NCI-H2107 (cell line): Measurements from ENCODE around the gene EMC9.
"Not testable (repeated sequence)": the region's sequence is repeated elsewhere in the genome, so short reads cannot be mapped to it uniquely, and the experiment has no call there.

Experiments used
- DNase-seq: peaks from one replicate; lab custom pipeline; 2025; lab: John Stamatoyannopoulos, UW

The EMC9 gene

DNA sequence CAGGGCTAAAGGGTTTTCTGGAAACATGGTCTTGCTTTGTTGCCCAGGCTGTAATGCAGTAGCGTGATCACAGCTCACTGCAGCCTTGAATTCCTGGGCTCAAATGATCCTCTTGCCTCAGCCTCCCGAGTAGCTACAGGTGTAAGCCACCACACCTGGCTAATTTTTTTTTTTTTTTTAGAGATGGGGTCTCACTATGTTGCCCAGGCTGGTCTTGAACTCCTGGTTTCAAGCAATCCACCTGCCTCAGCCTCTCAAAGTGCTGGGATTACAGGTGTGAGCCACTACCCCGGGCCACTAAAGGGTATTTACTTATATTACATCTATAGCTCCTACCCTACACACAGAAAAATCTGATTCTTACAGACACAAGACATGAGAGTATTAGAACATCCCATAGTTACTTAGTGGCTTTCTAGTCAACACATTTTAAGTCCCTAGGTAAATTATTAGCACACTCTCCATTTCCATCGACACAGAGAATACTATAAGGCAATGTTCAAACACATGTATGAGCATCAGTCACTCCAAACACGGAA, 33.0 kb downstream of the EMC9 start:
- DNase-seq = no peak

DNA sequence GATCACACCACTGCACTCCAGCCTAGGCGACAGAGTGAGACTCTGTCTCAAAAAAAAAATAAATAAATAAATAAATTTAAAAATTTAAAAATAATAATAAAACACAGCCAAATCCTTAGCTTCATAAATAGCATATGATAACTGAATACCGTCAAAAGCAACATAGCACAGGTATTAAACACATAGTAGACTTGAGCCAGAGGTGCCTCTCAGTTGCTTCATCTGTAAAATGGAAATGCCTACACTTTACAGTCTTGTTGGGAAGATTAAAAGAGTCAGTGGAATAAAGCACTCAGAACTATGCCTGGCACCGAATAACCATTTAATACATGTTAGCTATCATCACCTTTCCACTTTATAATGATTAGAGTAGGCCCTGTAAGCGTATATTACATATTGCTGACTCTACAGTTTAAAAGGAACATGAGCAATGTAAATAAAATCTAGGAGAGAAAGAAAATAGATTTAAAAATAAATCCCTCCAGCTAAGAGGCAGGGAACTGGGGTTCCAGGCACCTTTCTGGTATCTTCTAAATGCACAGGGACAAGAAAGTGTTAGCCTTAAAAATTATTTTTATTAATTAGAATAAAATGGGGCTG, 34.6 kb downstream of the EMC9 start:
- DNase-seq = no peak

DNA sequence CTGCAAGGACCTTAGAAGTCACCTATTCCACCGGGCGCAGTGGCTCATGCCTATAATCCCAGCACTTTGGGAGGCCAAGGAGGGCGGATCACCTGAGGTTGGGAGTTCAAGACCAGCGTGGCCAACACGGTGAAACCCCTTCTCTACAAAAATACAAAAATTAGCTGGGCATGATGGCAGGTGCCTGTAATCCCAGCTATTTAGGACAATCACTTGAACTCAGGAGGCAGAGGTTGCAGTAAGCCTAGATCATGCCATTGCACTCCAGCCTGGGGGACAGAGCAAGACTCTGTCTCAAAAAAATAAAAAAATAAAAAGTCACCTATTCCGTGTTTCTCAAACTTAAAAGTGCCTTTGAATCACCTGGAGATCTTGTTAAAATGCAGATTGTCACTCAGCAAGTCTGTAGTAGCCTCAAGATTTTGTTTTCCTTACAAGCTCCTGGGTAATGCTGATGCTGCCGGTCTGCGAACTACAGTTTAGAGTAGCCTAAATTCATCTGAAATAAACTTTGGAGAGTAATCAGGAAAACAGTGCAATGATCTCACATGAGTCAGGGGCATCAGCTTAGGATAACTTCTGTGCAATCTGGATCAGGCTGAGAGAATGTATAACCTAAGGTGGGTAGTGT, 35.7 kb downstream of the EMC9 start:
- DNase-seq = not testable (repeated sequence)

DNA sequence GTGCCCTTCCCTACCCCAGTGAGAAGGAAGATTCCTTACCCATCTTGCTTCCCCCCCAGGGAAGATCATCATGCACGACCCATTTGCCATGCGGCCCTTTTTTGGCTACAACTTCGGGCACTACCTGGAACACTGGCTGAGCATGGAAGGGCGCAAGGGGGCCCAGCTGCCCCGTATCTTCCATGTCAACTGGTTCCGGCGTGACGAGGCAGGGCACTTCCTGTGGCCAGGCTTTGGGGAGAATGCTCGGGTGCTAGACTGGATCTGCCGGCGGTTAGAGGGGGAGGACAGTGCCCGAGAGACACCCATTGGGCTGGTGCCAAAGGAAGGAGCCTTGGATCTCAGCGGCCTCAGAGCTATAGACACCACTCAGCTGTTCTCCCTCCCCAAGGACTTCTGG, 37.9 kb downstream of the EMC9 start:
- DNase-seq = no peak

DNA sequence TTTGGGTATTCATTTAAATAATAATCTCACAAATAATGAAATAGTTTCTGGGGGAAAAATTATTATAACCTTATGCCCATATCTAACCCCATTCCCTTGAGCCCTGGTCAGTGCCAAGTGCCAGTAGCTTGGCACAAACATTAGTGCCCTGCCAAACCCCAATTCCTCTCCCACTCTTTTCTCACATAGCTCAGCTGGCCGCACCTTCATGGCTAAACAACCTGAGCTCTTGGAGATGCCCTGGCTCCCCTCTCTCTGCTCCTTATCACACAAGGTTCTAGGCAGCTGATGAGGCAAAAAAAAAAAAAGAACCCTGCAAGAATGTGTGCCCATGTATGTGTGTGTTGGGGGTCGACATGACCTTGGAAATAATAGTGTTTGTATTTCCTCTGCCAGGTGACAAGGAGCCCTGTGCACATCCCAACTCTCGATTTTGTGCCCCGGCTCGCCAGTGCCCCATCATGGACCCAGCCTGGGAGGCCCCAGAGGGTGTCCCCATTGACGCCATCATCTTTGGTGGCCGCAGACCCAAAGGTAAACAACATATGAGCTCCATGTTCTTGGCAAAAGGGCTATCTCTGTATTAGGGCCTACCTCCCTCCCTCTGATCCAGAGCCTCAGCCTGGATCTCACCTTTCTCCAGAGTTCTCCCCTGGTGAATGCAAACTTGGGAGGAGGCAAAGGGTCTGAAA, 38.9 kb downstream of the EMC9 start:
- no peak for DNase-seq

DNA sequence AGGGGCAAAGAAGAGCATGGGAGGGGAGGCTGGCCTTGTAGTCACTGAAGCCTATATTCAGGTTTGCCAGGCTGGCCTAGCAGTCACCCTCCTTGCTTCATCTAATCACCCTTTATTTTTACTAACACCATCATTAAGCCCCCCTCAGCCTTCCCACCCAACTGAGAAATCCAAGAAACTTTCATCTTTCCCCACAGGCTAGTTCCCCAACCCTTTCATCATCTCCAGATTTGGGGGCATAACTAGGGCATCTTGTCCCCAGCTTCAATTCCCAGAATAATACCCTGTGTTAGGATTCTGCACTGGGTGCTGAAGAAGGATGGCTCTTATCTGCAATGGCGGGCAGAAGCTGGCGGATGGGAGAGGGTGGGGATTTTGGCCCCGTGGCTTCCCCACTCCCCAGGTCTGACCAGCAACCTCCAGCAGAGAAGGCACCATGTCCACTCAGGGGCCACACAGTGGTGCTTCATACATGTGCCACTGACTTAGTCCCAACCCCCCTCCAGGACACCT, 40.4 kb downstream of the EMC9 start:
- no peak for DNase-seq

DNA sequence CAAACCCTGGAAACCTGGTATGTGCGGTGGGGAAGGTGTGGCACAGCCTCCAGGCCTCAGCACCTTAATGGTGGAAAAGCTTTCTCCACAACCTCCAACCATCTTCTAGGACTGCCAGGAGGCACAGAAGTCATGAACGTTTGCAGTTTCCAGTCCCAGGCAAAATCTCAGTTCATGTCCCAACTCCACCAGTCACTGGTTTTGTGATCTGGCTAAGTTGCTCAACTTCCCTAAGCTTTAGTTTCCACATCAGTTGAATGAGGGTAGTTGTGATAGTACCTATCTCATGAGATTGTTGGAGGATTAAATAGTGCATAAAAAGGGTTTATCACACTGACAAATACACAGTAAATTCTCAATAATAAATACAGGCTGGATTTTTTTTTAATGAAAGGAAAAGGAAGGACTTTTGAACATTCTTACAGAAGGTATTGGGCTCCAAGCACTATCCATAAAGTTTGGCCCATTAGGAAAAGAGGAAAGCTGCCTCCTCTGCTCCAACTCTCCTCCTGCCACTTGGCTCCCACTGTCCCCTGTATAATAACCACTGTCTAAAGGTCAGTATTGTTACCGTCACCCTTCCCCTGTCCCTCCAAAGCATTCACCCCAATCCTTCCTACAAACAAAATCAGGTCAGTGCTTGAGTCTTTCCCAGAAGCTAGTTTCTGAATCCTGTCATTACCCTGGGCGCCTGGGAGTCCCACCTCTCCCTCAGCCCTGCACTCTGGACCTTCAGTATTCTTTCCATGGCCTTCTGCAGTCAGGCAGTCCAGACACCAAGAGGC, 41.0 kb downstream of the EMC9 start:
- DNase-seq = no peak

DNA sequence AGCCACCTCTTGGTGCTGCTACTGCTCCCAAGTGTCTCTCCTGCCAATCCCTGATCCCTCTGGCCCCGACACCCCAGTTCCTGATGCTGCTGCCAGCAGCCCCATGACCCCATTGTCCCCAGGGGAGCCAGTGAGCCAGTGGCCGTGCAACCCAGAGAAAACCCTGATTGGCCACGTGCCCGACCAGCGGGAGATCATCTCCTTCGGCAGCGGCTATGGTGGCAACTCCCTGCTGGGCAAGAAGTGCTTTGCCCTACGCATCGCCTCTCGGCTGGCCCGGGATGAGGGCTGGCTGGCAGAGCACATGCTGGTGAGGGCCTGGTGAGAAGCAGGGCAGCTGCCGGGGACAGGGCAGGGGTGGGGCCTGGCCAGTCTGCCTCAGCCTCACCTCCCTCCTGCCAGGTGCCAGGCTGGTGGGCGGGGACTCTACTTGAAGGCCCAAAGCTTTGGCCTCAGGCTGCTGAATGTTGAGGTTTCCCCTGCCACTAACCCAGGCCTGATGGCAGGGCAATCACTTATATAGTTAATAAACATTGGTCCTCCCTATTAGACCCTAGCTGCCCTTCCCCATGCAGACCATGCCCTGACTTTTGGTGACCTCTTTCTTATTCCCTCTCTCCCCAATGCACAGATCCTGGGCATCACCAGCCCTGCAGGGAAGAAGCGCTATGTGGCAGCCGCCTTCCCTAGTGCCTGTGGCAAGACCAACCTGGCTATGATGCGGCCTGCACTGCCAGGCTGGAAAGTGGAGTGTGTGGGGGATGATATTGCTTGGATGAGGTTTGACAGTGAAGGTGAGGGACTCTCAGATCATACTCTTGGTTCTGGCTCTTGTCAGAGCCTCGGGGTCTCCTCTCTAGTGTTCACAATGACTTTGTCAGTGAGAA, 42.2 kb downstream of the EMC9 start:
- peak; percentile 52 for DNase-seq

DNA sequence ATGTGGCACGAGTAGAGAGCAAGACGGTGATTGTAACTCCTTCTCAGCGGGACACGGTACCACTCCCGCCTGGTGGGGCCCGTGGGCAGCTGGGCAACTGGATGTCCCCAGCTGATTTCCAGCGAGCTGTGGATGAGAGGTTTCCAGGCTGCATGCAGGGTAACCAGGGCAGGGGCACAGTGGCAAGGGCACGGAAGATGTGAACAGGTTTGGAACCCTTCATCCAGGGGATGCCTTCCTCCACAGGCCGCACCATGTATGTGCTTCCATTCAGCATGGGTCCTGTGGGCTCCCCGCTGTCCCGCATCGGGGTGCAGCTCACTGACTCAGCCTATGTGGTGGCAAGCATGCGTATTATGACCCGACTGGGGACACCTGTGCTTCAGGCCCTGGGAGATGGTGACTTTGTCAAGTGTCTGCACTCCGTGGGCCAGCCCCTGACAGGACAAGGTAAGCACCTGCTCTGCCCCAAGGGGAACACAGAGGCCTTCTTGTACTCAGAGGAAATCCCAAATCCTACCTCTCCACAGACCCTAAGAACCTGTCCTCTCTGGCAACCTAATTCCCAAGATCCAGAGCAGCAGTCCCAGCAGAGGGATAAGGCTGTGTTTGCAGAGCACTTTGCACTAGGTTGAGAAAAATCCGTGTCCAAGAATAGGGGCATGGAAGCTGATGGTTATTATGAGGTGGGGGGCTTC, 43.0 kb downstream of the EMC9 start:
- DNase-seq = no peak

DNA sequence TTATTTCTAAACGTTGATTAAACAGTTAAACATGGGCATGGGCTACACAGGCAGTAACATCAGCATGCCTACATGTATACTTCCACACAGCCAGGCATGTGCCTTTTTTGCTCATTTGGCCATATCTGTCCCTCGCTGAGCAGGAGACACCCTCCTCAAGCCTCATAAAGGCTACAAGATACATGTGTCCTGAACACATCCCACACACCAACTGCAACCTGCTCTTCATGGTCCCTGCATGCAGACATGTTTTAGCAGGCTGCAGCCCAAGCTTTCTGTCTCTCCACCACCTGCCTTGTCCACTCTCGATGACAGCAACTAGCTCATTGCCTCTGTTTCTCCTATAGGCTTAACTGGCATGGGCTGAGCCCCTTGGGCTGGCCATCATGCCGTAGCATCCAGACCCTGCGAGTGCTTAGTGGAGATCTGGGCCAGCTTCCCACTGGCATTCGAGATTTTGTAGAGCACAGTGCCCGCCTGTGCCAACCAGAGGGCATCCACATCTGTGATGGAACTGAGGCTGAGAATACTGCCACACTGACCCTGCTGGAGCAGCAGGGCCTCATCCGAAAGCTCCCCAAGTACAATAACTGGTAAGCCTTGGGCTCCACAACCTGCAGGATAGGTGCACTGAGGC, 44.7 kb downstream of the EMC9 start:
- no peak for DNase-seq

DNA sequence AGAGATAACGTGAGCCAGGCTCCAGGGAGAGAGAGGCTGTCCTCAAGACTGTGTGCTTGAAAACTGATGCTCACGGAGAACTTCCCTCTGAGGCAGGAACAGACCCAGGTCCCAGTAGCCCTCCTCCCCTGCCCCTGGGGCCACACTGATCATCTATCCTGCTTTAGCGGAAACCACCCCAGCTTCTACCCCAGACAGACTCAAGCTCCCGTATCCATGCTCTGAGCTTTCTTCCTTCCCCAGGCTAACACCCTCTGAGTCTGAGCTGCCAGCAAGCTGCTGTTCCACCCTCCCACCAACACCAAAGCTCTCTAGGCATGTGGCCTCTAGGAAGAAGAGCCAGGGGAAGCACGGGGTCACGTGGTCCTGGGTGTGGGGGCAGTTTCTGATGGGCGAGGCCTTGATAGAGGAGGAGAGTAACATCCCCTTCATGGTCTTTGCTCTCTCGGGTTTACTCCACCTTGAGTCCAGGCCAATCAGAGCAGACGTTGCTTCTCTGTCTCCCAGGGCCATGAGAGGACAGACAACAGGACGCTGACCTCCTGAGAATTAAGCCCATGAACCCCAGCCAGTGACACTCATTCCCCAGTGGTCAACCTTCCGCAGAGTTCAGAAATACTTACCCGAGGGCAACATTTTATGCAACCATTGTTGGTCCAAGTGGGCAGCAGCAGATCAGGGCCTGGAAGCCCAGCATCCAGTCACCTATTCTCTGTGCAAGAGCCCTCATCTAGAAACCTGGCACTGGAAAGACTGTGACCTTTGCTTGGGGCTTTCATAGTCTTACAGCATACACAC, 45.9 kb downstream of the EMC9 start:
- no peak for DNase-seq

DNA sequence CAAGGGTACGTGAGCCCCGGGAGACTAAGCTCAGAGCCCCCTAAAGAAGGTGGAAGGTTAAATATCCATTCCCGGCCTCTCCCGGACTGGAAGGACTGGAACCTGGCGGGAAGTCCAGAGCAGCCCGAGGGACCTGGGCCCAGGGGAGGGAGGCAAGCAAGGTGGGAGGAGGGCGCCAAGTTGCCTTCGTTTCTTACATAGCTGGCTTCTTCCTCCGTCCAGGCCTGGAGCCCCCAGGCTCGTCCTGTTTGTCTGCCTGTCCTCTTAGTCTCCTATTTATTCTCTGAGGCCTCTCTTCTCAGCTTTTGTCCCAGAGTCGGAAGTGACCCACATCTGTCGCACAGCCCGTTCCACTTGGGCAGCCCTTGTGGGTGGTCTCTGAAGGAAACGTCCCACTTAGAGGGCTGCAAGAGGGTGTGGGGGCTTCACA, 46.5 kb downstream of the EMC9 start:
- no peak for DNase-seq

DNA sequence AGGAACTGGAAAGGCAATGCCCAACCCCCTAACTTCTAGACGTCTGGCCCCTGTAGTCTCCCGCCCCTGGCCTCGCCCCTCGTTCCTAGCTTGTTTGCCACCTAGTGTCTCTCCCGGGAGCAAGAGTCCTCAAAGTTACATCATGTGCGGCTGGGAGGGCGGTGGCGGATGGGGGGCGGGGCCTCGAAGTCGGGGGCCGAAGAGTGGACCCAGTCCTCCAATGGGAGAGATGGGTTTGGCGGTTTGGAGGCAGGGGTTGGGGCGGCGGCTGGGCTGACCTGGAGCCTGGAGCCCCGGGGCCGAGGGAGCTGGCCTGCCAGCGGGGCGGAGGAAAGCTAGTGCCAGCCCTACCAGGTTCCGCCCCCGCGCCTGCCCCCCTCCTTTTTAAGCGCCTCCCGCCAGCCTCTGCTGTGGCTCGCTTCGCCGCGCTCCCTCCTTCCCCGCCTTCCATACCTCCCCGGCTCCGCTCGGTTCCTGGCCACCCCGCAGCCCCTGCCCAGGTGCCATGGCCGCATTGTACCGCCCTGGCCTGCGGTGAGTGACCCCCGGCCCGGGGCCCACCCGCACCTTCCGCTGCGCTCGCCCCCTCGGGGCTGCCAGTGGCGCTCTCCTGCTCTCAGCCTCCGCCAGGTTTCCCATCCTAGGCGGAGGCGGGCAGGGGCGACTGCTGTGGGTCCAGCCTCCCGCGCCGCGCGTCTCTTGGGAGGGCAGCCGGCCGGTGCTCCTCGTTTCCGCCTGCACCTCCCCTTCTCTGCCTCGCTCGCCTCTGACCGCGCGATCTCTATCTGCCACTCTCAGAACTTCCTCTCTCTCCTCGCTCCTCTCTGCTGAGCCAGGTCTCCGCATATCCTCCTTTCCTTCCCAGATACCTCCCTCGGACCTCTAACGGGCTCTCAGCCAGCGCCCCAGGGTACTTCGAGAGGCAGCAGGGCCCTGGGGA, 47.2 kb downstream of the EMC9 start, which contains the start of gene PCK2:
TSS of gene PCK2 (plus strand) at position 411 of the 940 bp plus-strand sequence. CDS start at position 506, 95 bp downstream.
- DNase-seq = peak; percentile 95

DNA sequence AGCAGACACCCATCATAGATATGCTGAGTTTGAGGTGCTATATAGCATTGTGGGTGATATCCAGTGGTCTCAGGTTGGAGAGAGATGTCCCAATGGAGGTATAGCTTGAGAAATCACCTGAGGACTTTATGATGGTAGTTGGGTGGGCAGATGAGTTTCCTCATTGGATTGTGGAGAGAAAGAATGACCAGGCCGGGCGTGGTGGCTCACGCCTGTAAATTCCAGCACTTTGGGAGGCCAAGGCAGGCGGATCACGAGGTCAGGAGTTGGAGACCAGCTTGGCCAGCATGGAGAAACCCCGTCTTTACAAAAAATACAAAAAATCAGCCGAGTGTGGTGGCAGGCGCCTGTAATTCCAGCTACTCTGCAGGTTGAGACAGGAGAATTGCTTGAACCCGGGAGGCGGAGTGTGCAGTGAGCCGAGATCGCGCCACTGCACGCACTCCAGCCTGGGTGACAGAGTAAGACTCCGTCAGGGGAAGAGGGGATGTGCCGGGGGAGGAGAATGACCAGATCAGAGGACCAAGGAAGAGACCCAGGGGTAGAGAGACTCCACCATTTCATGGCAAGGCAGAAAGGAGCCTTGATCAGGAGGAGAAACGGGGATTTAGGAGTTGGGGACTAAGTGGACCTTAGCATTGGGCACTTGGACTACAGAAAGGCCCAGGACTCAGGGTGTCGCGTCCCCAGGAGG, 48.0 kb downstream of the EMC9 start:
- no peak for DNase-seq

DNA sequence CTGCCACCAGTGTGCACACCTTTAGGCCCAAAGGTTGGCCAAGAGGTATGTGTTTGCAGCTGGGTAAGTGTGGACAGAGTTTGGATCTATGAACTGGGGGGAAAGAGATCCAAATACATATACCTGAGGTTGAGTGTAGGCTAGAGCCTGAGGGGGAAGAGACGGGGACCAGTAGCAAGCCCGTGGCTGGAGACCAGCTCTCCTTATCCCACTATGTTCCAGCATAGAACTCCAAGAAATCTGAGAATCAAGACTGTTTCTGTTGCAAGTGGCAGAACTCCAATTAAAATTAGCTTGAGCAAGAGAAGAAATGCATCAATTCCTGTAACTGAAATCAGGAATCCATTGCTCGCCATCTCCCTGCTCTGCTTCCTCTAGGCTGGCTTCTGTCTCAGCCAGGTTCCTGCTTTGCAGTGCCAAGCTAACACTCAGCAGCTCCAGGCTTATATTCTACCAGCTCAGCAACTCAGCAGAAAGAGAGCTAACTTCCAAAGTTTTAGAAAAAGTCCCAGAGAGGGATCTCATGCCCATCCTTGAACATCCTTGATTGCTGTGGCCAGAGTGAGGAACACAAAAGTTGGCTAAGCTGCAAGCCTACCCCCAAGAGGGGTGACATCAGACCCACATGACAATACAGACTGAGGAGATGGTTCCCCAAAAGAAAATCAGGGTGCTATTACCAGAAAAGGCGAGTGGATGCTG, 48.7 kb downstream of the EMC9 start:
- DNase-seq = no peak

DNA sequence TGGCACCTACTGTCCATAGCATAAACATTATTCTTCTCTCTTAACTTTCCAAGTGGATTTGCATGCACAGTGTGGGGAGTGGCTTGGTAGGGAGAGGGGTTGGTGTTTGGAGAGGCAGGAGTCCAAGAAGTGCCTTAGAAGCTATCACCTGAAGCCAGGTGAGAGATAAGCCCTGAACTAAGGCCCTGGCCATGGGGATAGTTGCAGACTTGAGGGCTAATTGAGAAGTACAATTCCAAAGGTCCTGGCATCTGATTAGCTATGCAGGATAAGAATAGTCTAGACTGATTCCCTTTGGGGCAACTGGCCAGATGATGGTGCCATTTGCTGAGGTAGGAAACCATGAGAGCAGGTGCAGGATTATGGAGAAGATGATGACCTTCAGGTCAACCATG, 49.3 kb downstream of the EMC9 start:
- DNase-seq = no peak

DNA sequence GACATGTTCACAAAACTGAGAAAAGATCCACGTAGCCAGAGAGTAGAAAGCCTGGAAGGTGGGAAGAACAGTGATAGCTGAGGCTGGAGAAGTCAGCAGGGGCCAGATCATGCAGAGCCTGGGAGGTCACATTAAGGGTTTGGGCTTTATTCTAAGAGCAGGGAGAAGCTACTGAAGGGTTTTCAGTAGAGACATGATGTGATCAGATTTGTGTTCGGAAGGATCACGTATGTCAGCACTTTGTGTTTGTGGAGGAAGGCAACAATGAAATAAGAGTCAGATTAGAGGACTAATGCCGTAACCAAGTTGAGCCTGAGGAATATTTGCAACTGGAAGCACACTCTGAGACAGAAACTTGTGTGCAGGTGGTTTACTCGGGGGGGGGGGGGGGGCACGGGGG, 51.5 kb downstream of the EMC9 start:
- no peak for DNase-seq
